Measurements from ENCODE around the gene PDE3A.
"Not testable (repeated sequence)": the region's sequence is repeated elsewhere in the genome, so short reads cannot be mapped to it uniquely, and the experiment has no call there.

GRCh38 chr12:20551742-20552442 is 183.6 kb downstream of the PDE3A start:
- not testable (repeated sequence) for TF ChIP-seq POLR2A, CTCF, EP300 (IDR thresholded peaks at IDR 0.05)
